Measurements from ENCODE around the gene PBX2.
A peak's percentile ranks its signal among the peaks of the same experiment; 100 is the strongest.
"Not testable (repeated sequence)": the region's sequence is repeated elsewhere in the genome, so short reads cannot be mapped to it uniquely, and the experiment has no call there.

Gene PBX2

DNA sequence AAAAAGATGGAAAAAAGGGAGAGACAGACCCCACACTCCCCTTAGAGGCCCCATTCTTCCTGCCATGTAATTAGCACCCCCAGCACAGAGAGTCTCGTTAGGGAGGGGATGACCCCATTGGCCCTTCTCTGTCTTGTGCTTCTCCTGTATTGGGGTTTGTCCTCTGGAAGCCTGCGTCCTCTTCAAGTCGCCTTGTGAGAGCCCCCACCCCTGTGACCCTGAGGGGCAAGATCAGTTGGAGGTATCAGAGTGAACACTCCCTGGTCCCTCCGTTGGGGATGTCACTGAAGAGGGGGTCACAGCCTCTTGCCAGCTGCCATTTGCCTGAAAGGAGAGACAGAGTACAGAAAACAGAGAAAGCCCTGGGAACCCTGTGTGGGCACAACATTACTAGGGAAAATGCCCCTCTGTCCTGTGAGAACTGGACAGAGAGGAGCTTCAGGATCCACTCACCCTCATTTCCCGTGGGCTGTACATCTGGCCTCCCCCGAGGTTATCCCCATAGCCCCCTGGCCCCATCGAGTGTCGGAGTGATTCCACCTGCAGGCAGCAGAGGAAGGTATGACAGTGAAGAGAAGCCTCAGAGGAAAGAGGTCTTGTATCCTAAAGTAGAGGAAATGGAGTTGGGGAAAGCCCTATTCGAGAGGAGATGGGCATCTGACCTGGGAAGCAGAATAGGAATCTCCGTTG, 3.7 kb downstream of the PBX2 start:
- not testable (repeated sequence) for DNase-seq (ENCODE audit: low spot score)

DNA sequence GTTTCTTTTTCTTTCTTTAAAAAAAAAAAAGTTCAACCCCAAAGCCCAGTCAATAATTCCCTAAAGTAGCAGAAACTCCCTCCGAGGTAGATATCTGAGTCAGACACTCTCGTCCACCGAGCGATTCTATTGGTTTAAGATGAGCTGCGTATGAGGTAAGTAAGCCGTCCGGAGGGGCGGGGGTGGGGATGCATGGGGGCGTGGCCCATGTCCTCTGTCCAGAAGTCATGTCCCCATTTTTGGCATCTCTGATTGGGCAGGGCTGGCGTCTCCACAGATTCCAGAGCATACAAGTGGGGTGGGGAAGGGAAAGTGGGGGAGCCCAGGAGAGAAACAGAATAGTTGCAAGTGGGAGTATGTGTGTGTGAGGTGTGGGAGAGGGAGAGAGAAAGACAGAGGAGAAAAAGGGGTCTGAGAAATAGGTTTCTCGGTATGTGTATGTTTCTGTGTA, 4.3 kb downstream of the PBX2 start:
- not testable (repeated sequence) for DNase-seq (ENCODE audit: low spot score)

DNA sequence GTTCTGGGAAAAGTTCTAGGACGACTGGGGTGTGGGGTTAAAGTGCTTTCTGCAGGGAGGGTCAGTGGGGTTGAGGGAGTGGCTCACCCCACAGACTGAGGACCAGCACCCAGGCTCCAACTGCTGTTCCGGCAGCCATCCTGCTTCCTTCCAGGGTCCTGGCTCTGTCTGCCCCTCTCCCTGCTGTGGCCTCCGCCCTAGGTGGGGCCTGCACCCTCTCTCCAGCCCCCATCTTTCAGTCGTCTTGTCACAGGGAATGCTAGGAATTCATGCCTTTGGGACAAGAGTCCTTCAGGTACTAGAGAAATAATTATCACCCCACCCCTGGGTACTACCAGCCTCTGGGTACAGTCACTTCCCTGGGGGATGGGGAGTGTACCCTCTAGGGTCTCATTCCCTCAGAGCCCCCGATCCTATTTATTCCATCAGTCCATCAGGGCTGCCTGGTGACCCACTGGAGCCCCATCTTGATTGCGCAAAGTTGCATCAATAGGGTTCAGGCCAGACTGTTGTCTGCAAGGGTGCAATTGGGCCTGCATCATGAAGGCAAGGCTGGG, 5.8 kb downstream of the PBX2 start, which contains the start of gene AGER:
Gene AGER, minus strand, starts transcription at position 170 of the 557 bp plus-strand sequence. Its CDS starts 31 bp downstream, at position 139.
- no peak for DNase-seq (ENCODE audit: low spot score)

DNA sequence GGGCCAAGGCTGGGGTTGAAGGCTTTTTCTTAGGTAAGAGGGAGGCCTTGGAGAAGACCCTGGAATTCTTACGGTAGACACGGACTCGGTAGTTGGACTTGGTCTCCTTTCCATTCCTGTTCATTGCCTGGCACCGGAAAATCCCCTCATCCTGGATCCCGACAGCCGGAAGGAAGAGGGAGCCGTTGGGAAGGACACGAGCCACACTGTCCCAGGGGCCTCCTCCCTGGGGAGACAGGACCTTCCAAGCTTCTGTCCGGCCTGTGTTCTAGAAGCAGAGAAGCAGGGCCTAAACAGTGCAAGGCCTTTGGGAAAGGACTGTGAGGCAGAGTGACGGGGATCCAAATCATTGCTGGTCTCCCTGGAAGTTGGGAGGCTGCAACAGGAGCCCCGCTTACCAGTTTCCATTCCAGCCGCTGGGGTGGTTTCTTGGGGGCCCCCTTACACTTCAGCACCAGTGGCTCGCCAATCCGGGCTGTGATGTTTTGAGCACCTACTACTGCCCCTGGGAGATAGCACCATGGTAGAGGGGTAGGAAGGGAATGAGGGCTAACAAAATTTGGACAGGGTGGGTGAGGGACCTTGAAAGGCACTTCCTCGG, 6.4 kb downstream of the PBX2 start:
- no peak for DNase-seq (ENCODE audit: low spot score)

DNA sequence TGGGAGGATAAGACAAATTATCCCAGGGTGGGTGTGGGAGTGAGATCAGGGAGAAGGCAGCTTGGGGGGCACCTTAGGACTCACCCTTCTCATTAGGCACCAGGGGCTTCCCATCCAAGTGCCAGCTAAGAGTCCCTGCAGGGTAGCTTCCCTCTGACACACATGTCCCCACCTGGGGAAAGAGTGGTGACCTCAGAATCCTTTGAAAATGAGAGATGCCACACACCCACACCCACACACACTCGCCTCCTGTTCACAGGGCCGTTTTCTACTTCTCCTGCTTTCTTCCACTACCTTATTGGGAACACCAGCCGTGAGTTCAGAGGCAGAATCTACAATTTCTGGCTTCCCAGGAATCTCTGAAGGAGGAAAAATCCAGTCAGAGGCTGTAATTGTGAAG, 7.0 kb downstream of the PBX2 start:
- no peak for DNase-seq (ENCODE audit: low spot score)

DNA sequence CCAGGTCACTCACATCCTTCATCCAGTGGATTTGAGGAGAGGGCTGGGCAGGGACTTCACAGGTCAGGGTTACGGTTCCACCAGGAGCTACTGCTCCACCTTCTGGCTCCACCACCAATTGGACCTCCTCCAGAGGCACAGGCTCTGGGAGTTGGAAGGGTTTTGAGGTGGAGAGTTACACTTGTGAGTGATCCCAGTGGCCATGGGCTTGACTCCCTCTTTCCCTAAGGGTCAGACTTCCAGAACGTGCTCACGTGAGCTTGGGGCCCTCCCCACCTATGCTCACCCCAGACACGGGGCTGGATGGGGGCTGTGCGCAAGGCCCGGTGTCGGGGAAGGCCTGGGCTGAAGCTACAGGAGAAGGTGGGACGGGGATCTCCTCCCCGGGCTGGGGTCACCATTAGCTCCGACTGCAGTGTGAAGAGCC, 7.4 kb downstream of the PBX2 start:
- no peak for DNase-seq (ENCODE audit: low spot score)

DNA sequence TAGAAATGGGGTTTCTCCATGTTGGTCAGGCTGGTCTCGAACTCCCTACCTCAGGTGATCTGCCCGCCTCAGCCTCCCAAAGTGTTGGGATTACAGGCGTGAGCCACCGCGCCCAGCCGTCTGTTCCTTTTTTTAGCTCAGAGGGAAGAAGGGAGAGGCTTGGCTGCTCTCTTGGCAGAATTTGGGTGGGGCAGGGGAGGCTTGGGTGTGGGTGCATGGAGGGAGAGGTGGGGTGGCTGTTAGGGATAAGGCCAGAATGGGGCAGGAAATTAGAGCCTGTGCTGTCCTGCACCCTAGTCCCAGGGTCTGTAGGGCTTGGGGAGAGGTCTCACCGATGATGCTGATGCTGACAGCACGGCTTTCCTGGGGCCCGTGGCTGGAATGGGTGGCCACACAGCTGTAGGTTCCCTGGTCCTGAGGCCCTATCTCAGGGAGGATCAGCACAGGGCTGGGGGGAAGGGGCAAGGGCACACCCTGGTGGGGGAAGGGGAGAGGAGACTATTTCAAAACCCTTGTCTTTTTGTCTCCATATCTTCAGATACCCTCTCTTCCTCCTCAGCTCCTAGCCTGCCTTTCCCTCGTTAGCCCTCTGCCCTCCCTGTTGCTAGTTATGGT, 8.0 kb downstream of the PBX2 start:
- no peak for DNase-seq (ENCODE audit: low spot score)

DNA sequence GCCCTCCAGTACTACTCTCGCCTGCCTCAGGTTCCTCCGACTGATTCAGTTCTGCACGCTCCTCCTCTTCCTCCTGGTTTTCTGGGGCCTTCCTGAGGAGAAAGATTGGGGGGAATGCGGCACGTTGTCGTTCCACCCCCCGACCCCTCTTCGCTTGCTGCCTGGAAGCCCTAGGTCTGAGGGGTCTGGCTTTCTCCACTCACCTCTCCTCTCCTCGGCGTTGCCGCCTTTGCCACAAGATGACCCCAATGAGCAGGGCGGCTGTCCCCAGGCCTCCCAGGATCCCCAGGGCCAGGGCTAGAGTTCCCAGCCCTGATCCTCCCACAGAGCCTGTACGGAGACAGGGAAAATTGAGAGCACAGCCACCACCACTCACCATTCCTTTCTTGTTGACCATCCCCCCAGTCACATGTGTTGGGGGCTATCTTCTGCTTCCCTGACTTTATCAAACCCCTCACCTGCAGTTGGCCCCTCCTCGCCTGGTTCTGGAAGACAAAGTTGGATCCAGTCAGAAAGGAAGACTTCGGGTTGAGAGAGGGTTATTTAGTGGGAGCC, 8.8 kb downstream of the PBX2 start:
- no peak for DNase-seq (ENCODE audit: low spot score)

DNA sequence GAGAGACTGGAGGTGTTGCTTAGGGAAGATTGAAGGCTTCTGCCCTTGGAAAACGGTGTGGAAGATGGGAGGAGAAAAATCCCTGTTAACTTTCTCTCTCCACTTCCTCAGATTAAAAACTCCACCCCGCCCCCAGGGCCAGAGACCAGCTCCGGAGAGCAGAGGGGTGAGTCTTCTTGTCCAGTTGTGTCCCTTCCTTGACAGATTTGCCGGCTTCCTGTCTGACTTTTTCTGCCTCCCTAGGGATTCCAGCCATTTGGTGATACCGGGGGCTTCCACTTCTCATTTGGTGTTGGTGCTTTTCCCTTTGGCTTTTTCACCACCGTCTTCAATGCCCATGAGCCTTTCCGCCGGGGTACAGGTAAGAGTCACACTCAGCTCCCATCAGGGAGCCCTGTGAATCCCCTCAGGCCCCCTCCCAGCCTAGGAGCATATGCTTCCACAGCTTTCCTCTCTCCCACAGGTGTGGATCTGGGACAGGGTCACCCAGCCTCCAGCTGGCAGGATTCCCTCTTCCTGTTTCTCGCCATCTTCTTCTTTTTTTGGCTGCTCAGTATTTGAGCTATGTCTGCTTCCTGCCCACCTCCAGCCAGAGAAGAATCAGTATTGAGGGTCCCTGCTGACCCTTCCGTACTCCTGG, 10.1 kb downstream of the PBX2 start:
- DNase-seq (ENCODE audit: low spot score), result no peak

DNA sequence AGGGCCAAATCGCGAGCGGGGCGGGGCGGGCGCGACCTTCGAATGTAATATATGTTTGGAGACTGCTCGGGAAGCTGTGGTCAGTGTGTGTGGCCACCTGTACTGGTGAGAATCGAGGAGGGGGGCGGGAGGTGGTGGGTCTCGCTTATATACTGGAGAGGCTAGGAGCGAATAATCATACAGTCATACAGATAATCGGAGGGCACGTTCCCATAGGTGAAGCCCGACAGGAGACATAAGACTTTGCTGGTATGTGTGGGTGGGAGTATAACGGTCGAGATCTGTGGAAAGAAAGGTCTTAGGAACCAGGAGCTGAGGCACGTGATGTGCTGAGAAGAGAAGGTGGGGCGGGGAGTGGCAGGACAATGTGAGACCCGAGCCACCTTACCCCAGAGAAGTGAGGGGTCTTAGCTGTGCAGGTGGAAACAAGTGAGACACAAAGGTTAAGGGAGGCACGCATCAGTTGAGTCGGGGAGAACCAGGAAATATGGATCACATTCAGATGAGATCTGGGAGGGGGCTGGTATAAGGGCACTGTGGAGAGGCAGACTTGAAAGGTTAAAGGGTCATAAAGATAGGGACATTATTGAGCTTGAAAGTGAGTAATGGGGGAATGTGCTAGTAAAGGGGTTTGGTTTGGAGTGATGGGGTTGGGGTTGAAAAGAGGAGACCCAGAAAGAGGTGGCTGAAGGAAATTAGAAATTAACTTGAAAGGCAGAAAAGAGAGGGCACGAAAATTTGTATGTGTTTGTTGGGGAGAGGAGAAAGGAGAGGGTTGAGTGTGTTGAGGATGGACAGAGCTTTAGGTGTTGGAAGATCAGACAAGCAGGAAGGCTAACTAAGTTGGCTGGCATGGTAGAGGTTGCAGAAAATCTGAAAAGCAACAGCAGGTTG, 11.2 kb downstream of the PBX2 start:
- DNase-seq (ENCODE audit: low spot score), result peak; percentile 39

DNA sequence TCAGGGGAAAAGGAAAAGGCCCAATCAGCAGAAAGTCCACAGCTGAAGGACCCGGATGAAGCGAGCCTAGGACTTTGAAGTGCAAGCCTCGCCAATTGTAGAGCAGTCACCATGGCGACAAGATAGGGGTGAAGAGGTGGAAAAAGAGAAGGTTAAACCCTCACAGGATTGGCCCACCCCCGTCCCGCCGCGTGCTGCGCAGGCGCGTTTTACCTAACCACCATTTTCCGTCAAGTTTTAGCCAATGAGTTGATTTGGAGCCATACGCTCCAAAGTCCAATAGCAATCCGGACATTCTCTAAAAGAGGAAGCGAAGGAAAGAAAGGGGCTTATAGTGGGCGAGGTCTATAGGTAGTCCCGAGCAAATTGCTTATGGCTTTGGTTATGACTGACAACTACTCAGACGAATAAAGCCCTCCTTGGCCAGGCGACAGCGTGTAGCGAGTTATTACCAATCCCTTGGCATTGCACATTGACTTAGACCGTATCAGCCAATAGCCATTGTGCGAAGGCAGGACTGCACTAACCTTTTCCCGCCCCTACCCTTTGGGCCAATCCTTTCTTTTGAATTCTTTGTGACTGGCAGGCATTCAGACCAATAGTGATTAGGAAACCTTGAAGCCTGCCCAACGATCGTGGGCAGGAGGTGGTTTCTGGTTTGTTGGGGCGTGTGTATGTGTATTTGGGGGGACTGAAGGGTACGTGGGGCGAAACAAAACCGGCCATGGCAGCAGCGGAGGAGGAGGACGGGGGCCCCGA, 12.0 kb downstream of the PBX2 start, which contains the start of gene RNF5:
Gene RNF5, plus strand, starts transcription at position 618 of the 759 bp plus-strand sequence. Its CDS starts 107 bp downstream, at position 725.
- peak; percentile 100 for DNase-seq (ENCODE audit: low spot score)

DNA sequence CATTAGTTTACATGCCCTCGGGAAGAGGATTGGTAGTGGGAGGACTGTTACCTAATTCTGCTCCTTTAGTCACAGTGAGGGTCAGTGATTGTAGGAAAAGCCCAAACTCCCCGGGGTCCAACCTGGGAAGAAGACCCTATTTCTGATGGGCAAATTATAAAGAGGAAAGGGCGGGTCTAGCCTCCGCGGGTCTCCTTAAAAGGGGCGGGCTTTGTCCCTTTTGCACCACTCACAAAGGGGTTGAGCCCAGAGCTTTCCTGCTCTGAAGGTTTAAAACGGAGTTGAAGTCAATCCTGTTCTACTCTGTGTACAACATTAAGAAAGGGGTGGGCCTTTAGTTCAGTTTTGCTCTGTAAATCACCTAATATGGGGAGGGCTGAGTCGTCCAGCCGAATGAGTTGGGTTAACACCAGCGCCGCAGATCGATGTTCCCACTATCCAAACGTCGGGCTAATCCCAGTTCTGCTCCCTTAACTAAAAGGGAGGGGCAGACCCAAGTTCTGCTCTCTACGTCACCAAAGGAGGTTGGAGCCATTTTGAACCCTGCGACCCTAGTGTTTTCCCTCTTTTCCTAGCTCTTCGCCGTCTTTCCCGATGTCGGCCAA, 12.7 kb downstream of the PBX2 start:
- peak; percentile 83 for DNase-seq (ENCODE audit: low spot score)

DNA sequence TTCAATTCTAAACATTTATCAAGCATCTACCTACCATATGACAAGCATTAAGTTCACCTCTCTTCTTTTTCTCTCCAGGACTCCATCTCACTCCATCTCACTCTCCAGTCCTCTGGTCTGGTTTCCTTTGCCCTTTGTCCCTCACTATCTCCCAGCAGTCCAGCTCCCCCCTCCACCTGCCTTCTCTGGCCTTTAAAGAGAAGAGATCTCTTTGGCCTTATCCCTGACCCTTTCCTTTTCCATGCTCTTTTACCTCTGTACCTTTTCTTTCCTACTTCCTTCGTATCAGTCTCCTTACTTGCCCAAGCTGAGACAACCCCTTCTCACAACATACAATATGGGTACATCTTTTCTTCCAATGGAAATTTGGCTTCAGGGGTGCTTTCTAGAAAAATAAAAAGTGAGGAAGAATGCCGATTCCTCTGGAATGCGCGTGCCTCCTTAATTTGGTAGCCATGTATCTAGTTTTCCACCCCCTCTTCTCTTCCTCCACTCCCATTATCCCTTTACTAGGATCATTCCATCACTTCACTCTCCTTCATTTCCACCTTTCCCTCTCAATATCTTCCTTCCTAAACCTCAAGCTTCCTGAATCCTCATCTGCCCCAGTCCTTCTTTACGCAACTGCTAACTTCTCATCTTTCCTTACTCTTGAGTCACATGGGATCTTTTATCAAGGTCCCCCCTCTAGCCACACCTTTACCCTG, 13.4 kb downstream of the PBX2 start:
- DNase-seq (ENCODE audit: low spot score), result no peak

DNA sequence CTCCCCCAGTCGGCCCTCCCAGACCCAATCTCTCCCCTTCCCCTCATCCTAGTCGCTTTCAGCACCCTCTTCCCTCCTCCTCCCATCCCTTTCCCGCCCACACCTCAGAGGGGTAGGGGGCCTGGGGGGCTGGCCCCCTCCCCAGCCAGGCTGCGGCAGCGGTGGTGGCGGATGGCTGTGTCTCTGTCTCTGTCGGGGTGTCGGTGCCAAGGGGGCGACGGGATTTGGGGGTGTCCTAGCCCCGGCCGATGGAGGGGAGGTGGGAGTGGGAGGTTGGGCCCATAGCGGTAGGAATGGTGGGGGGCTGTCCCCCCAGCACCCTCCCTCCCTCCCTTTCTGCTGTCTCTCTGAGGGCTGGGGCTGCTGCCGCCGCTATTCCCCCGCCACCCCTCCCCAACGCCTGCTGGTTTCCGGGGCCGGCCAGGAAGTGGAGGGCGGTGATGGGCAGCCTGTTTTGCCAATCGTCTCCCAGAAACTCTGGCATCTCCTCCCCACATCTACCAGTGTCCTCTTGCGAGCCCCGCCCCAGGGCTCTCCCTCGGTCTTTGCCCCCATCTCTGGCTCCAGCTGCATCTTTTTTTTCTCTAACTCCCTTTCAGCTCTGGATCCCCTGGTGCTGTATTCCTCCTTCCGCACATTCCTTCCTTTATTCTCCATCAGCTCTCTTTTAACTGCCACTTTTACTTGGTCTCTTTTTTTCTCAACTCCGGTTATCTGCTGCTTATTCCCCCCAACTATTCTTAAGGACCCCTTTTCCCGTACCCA, 14.1 kb downstream of the PBX2 start, which contains the start of gene AGPAT1:
Gene AGPAT1, minus strand, starts transcription at position 374 of the 765 bp plus-strand sequence. CDS start 4,588 bp downstream, outside the sequence.
- DNase-seq (ENCODE audit: low spot score), result peak; percentile 96

DNA sequence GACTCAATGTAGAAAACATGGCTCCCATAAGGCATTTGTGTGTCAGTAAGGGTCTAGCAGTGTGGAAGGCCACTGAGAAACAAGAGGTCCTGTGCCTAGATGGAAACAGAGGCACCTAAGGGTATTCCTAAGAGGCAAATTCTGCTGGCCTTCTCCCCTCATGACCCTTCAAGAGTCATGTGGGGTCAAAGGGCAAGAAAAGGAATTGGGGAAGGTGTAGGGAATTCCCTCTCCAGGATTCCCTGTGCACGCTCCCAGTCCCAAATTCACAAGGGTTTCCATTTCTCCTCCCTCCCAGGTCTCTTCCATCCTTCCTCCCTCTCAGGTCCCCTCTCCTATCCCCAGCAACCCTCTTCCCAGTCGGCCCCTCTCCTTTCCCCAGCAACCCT, 14.7 kb downstream of the PBX2 start:
- peak; percentile 36 for DNase-seq (ENCODE audit: low spot score)

DNA sequence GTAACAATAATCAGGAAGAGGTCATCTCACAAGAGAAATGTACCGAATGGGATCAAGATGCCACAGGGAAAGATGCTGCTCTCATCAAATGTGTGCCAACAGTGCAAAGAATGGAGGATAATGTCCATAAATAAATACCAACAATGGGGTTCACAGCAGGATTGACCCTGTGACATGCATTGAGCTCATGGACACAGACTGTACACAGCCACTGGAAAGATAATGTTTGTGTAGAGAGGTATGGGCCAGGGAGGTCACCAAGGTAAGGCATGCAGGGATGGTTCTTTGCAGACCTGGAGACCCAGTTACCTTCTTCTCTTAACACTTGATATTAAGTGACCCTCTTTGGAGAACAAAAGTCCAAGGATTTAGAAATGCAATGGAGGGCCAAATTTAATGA, 15.6 kb downstream of the PBX2 start:
- DNase-seq (ENCODE audit: low spot score), result no peak

DNA sequence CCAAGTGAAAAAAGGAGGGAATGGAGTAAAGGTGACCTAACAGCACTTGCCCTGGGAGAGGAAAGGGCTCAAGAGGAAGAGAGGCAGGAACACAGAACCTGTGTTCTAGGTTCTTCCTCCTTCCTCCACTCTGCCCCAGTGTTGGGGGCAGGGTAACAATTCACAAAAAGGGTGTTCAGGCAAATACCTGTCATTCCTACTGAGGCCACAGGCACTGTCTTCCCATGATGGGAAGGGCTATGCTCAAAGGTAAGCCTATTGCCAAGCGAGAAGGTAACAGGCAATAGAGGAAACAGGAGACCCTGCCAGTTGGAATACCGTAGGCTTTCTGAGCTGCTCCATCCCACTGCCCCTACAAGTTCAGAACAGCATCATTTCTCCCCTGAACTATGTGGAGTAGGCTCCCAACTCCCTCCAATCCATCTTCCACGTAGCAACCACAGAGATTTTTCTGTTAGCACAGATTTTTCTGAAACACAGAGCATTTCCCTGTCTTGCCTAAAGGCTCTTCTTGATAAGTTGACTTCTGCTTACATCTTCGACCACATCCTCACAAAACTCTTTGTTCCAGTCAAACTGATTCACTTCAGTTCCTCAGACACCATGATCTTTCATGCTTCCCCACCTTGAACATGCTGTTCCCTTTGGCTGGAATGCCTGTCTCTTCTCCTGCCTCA, 16.8 kb downstream of the PBX2 start:
- DNase-seq (ENCODE audit: low spot score), result no peak

DNA sequence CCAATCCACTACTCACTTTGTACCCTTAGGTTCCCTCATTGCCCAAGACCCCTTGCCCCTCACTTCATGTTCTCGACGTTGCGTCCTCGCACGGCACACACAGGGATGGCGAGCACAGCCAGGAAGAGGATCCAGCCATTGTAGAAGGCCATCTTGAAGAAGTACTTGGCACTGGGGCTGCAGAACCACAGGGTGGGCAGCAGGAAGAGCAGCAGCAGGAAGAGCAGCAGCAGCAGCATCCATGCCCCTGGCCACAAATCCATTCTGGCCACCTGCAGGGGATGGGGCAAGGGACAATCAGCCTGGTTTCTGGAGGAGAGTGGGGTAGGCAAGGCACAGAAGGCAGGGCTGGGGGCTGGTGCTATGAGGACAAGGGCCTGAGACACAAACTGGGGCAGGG, 18.8 kb downstream of the PBX2 start:
- no peak for DNase-seq (ENCODE audit: low spot score)
